ENCODE data around the gene CDC42SE2. TPM values are rescaled to one million over a fixed set of nuclear protein-coding genes. Genes with fewer than 3 reads are reported as not detected.

CDC42SE2 gene
- total RNA-seq, 4 donors from 2014 or later, result 30.1 to 59.3 (median 35.7) TPM

DNA sequence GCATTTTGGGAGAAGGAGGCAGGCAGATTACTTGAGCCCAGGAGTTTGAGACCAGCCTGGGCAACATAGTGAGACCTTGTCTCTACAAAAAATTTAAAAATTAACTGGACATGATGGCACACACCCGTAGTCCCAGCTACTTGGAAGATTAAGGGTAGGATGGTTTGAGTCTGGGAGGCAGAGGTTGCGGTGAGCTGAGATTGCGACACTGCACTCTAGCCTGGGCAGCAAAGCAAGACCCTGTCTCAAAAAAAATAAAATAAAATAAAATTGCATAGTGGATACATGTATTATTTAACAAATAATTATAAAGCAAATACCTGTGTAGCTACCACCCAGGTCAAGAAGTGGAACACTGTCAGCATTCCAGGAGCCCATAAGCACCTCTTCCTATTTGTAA lies 90.1 kb downstream of the CDC42SE2 start:
- TF ChIP-seq, protein P1, sequence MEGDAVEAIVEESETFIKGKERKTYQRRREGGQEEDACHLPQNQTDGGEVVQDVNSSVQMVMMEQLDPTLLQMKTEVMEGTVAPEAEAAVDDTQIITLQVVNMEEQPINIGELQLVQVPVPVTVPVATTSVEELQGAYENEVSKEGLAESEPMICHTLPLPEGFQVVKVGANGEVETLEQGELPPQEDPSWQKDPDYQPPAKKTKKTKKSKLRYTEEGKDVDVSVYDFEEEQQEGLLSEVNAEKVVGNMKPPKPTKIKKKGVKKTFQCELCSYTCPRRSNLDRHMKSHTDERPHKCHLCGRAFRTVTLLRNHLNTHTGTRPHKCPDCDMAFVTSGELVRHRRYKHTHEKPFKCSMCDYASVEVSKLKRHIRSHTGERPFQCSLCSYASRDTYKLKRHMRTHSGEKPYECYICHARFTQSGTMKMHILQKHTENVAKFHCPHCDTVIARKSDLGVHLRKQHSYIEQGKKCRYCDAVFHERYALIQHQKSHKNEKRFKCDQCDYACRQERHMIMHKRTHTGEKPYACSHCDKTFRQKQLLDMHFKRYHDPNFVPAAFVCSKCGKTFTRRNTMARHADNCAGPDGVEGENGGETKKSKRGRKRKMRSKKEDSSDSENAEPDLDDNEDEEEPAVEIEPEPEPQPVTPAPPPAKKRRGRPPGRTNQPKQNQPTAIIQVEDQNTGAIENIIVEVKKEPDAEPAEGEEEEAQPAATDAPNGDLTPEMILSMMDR (IDR thresholded peaks at IDR 0.05), result no peak
- ATAC-seq (ENCODE audit: low FRiP score) (no peak), DNase-seq (ENCODE audit: low spot score) (no peak)

DNA sequence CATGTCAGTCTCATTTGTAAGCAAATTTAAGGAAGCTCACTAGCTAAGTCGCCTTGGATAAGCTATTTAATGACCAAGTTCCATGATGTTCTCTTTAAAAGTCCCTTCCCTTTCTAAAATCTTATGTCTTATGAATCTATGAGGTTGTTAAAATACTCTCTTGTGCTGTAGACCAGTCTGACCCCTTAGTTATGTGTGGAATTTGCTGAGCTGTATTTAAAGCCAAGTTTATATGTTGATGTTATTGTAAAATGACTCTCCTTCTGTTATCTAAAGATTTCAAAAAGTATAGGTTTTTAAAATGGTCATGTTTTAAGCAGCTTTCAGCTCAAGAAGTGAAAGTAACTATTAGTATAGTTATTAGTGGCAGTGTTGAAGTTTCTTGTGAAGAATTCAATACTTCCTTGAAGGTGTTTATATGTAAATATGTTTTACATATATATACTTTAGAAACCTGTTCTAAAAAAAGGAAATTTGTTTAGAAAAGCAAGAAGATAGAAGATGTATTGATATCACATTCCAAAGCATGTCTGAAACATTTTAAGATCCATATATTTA lies 92.2 kb downstream of the CDC42SE2 start:
- no peak for ATAC-seq (ENCODE audit: low FRiP score)
- TF ChIP-seq, protein P1 (IDR thresholded peaks at IDR 0.05), result no peak
- DNase-seq (ENCODE audit: low spot score), result no peak

DNA sequence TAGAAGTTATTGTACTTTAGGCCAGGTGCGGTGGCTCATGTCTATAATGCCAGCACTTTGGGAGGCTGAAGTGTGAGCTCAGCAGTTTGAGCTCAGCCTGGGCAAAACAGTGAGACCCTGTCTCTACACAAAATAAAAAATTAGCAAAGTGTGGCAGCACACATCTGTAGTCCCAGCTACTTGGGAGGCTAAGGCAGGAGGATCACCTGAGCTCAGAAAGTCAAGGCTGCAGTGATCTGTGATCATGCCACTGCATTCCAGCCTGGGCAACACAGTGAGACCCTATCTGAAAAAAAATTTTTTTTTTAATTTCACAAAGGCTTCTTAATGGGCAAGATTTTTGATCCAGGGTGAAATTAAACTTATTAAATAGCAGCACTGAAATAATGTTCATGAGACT lies 92.8 kb downstream of the CDC42SE2 start:
- ATAC-seq (ENCODE audit: low FRiP score), result no peak
- TF ChIP-seq, protein P1 (IDR thresholded peaks at IDR 0.05), result no peak
- no peak for DNase-seq (ENCODE audit: low spot score)

DNA sequence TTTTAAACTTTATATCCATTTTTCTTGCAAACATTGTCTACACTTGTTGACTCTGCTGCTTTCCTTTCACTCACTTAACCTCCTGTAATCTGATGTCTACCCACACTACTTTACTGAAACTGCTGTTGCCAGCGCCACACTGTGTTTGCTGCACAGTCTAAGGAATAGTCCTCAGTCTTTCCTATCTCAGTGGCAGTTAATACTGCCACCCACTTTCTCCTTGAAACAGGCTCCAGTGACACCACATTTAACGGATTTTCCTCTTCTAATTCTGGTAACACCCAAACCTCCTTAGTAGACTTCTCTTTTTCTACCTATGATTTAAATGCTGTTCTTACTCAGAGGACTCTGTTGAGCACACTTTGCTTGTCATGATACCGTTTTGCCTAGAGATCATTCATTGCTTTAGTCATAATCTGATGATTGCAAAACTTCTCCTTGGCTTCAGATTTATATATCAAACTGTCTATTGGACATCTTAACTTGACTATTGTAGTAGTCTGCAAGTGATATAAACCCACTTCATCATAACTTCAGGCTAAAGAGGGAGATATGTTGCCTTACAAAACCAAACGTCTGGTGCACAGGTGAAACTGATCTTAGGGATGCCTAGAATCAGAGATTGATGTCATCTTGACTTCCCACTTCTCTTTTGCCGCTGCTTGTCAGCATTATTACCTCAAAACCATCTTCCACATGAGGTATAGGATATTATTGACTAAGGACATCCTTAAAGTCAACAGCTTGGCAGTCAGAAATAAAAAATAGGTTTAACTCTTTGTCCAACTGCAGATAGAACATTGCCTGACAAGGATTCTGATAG lies 94.1 kb downstream of the CDC42SE2 start:
- TF ChIP-seq, protein P1 (IDR thresholded peaks at IDR 0.05), result no peak
- DNase-seq (ENCODE audit: low spot score), result no peak
- no peak for ATAC-seq (ENCODE audit: low FRiP score)

DNA sequence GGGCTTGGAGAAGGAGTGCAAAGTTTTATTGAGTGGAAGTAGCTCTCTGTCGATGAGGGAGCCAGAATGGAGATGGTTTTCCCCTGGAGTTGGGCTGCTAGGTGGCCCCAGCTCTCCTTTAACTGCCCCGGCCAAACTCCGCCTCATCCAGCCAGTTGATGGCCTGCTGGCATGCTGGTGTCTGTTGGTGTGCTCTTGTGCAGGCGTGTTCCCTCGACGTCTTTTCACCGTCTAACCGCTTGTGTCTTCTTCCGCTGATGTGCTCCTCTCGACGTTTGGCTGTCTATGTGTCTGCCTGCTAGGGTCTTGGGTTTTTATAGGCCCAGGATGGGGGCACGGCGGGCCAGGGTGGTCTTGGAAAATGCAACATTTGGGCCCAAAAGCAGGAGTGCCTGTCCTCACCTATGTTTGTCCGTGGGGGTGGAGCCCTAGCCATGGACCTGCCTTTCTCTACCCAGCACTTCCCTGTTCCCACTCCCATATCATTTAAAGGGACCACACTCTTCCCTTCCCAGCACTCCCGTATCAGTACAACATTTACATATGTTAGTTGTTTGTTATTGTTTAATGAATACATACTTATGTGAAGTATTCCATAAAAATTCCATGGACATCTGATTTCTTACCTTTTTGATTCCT lies 97.9 kb downstream of the CDC42SE2 start:
- TF ChIP-seq, protein P1 (IDR thresholded peaks at IDR 0.05), result no peak
- DNase-seq (ENCODE audit: low spot score) (no peak), ATAC-seq (ENCODE audit: low FRiP score) (no peak)

DNA sequence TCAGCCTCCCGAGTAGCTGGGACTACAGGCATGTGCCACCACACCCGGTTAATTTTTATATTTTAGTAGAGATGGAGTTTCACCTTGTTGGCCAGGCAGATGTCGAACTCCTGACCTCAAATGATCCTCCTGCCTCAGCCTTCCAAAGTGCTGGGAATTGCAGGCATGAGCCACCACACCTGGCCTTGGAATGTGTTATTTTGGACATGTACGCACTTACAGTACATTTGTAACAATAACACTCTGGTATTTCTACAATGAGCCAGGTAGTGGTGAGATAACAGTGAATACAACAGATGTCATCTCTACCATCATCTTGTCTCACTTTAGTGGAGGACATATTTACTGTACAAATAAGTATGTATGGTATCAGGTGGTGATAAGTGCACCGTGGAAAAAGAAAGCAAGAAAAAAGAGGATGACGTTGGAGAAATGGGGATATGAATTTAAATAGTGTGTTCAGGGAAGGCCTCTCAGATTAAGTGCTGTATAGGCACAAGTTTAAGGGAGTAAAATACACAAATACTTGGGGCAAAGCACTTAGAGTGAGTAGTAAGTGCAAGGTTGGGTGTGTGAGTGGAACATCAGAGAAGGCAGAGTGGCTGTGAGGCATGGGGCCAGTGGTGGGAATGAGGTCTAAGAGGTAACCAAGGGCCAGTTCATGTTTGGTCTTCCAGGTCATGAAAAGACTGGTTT lies 100.1 kb downstream of the CDC42SE2 start:
- DNase-seq (ENCODE audit: low spot score) (no peak), ATAC-seq (ENCODE audit: low FRiP score) (no peak)
- TF ChIP-seq, protein P1 (IDR thresholded peaks at IDR 0.05), result no peak

All from omental fat pad (tissue), 4 donors.